GM12878 (cell line): ENCODE measurements around the gene COL15A1. TPM values are rescaled to one million over a fixed set of nuclear protein-coding genes. Genes with fewer than 3 reads are reported as not detected.

ENCODE experiments used
- ATAC-seq: fragments of 200-7000 bp; cut with Tn5 transposase; 3 replicates; pipeline ENCODE4 v1.9.1; 2020; ENCODE audit warnings: mild to moderate bottlenecking, moderate library complexity
- BruUV-seq: library from RNA; stranded (reverse); fragments of 400-500 nt; replicated peaks from 2 replicates; lab custom pipeline; 2021; lab: Mats Ljungman, UMichigan
- CTCF ChIA-PET: fragments of 300-600 bp; sonication (Branson Sonifier 250); formaldehyde crosslinking; extraction: SDS; loops from one replicate; lab custom pipeline; 2021; ENCODE audit warnings: inconsistent platforms; lab: Yijun Ruan, JAX
- POLR2A ChIA-PET: fragments of 350-600 bp; formaldehyde crosslinking; extraction: SDS; loops from one replicate; lab custom pipeline; 2021; ENCODE audit warnings: inconsistent platforms; lab: Charles Lee
- RAD21 ChIA-PET: fragments of 300-600 bp; sonication (Branson Sonifier 250); formaldehyde crosslinking; loops from one replicate; lab custom pipeline; 2023; ENCODE audit warnings: antibody characterized with exemption; ENCODE audit not compliant: unreplicated experiment; lab: Charles Lee
- SMC1A ChIA-PET: fragments of 300-600 bp; sonication (Branson Sonifier 250); formaldehyde crosslinking; loops from one replicate; lab custom pipeline; 2023; ENCODE audit not compliant: unreplicated experiment, uncharacterized antibody; lab: Charles Lee
- DNase-seq: peaks from one replicate; pipeline ENCODE4 v3.0.0-alpha.2; 2011; ENCODE audit warnings: low read depth, low spot score
- FAIRE-seq: peaks from 3 replicates; lab custom pipeline; 2011; peaks lifted over from hg19 to GRCh38; lab: Jason Lieb, UNC
- H2AFZ ChIP-seq: 2 replicates; pipeline ENCODE4 v1.6.0; 2011; ENCODE audit warnings: low read depth, low read length, control low read depth; ENCODE audit not compliant: control insufficient read depth
- H3K27ac ChIP-seq: 2 replicates; pipeline ENCODE4 v1.5.1; 2011; ENCODE audit warnings: control low read depth; ENCODE audit not compliant: control insufficient read depth, insufficient read depth
- H3K27me3 ChIP-seq, 2 experiments: replicated peaks in 1 of 2; 2 replicates each; pipeline versions ENCODE4 v1.6.0 to v1.6.1; 2011; ENCODE audit warnings: low read length in 1 of 2; ENCODE audit not compliant: control insufficient read depth in 2 of 2, insufficient read depth in 2 of 2
- H3K36me3 ChIP-seq, 2 experiments: 2 replicates each; pipeline ENCODE4 v1.5.1; 2011; ENCODE audit warnings: low read length in 1 of 2; ENCODE audit not compliant: control insufficient read depth in 2 of 2, insufficient read depth in 2 of 2
- H3K4me1 ChIP-seq: 2 replicates; pipeline ENCODE4 v1.6.1; 2011; ENCODE audit warnings: mild to moderate bottlenecking, low read length, moderate library complexity, mixed read lengths; ENCODE audit not compliant: control insufficient read depth, insufficient read depth
- H3K4me2 ChIP-seq: 2 replicates; pipeline ENCODE4 v1.6.0; 2011; ENCODE audit warnings: control low read depth; ENCODE audit not compliant: control insufficient read depth, insufficient read depth
- H3K4me3 ChIP-seq: fragments of 200-600 bp; sonication (generic); 2 replicates; pipeline ENCODE4 v1.5.1; 2016
- H3K79me2 ChIP-seq: 2 replicates; pipeline ENCODE4 v1.6.0; 2011; ENCODE audit warnings: low read length; ENCODE audit not compliant: control insufficient read depth, insufficient read depth
- H3K9ac ChIP-seq: 2 replicates; pipeline ENCODE4 v1.8.0; 2011; ENCODE audit warnings: low read length, control low read depth, mixed read lengths; ENCODE audit not compliant: control insufficient read depth, insufficient read depth
- H3K9me3 ChIP-seq: replicated peaks from 3 replicates; pipeline ENCODE4 v1.5.1; 2011; ENCODE audit warnings: mild to moderate bottlenecking, low read length; ENCODE audit not compliant: control insufficient read depth, insufficient read depth
- H4K20me1 ChIP-seq: 2 replicates; pipeline ENCODE4 v1.6.0; 2011; ENCODE audit not compliant: control insufficient read depth, insufficient read depth
- CBFB ChIP-seq: IDR thresholded peaks from 2 replicates; pipeline ENCODE4 v1.6.1; 2016; ENCODE audit warnings: antibody characterized with exemption, low read depth
- EZH2 ChIP-seq: IDR thresholded peaks from 2 replicates; pipeline ENCODE4 v1.6.1; 2012; ENCODE audit warnings: low read depth, mild to moderate bottlenecking, control low read depth, inconsistent platforms, low read length, borderline replicate concordance; ENCODE audit not compliant: control insufficient read depth
- GABPA ChIP-seq: IDR thresholded peaks from 2 replicates; pipeline ENCODE4 v1.6.1; 2014; ENCODE audit warnings: antibody characterized with exemption, low read depth, mild to moderate bottlenecking, inconsistent platforms
- KDM1A ChIP-seq: fragments of 200-600 bp; sonication (generic); IDR thresholded peaks from 2 replicates; pipeline ENCODE4 v1.6.1; 2016; ENCODE audit warnings: borderline replicate concordance
- MEF2A ChIP-seq: IDR thresholded peaks from 2 replicates; pipeline ENCODE4 v1.6.1; 2011; ENCODE audit warnings: low read depth, mild to moderate bottlenecking, low read length, moderate library complexity; ENCODE audit not compliant: insufficient read depth
- RBBP5 ChIP-seq: fragments of 200-600 bp; sonication (generic); conservative IDR thresholded peaks from 2 replicates; pipeline ENCODE4 v1.6.1; 2016
- SP1 ChIP-seq: IDR thresholded peaks from one replicate; pipeline ENCODE4 v1.6.1; 2011; ENCODE audit warnings: low read depth, low read length
- SREBF1 ChIP-seq: IDR thresholded peaks from 2 replicates; pipeline ENCODE4 v1.6.1; 2012; ENCODE audit warnings: mild to moderate bottlenecking, low read length
- TCF7 ChIP-seq: IDR thresholded peaks from 2 replicates; pipeline ENCODE4 v1.6.1; 2014; ENCODE audit warnings: antibody characterized with exemption, borderline replicate concordance
- whole genome bisulfite sequencing: methylation state at CpG from one replicate; pipeline ENCODE4 v1.1.6; 2016; ENCODE audit warnings: low lambda C conversion rate; ENCODE audit not compliant: insufficient replicate concordance, insufficient coverage; ENCODE audit errors: missing lambda C conversion rate; 5-methylcytosine and 5-hydroxymethylcytosine counted together
- in situ Hi-C: fragments of 300-500 bp; cut with MboI; formaldehyde crosslinking; loops from 9 replicates; pipeline ENCODE4 v1.14.3; 2018; ENCODE audit warnings: mixed read lengths
- intact Hi-C: fragments of 100-400 bp; cut with micrococcal nuclease; formaldehyde crosslinking; loops from one replicate; pipeline ENCODE4 v1.14.2; 2022; ENCODE audit not compliant: unreplicated experiment
- polyA plus RNA-seq, 11 experiments: library from polyadenylated mRNA; depleted of rRNA in 4 of 11; unstranded in 6 of 11; stranded (reverse) in 5 of 11; fragments of >200 nt; fragmentation: Nextera tagmentation in 4 of 11; fragmentation: Illumina TruSeq in 1 of 11; extraction: Ambion mirVana in 4 of 11; extraction: Trizol in 1 of 11; gene quantifications; 1 replicate in 1 of 11; 2 replicates in 10 of 11; pipeline versions ENCODE4 v1.2.1 to v1.2.3, GENCODE V29; 2011 to 2016; ENCODE audit warnings: inconsistent platforms in 2 of 11, missing spikeins in 2 of 11, low read depth in 1 of 11
- total RNA-seq, 4 experiments: library from RNA; depleted of rRNA in 3 of 4; stranded (reverse); fragments of >200 nt in 3 of 4; fragmentation: Illumina TruSeq in 1 of 4; extraction: Trizol in 1 of 4; gene quantifications; 2 replicates each; pipeline versions ENCODE4 v1.2.1 to v1.2.3, GENCODE V29; 2013 to 2021

Gene COL15A1
- total and polyA plus RNA-seq, 10 of the 15 experiments (the other 5 are each of a cell fraction or from before 2014, with no cell fraction given), result 0.01 to 0.28 (median 0.06) TPM; not detected in 2

GRCh38 chr9:98944057-98944733 is 488 bp downstream of the COL15A1 start:
- ChIA-PET CTCF (interaction anchor here (0.6 kb wide), 1 partner anchor 239 kb away, joined by 3 read pairs; no protein-coding TSS in a partner anchor), RAD21 (no interaction called here), POLR2A (interaction anchor here (0.5 kb wide), 1 partner anchor 627 kb away, joined by 3 read pairs; no protein-coding TSS in a partner anchor), SMC1A (no interaction called here)
- Histone ChIP-seq H2AFZ (no peak overlapping the region), H3K36me3 (no peaks in the 10 kb centered on the region), H4K20me1 (no peaks in the 10 kb centered on the region), H3K27me3 (peaks cover 5 to 13% of the 10 kb centered on the region in 2 experiments), H3K9ac (no peak overlapping the region), H3K79me2 (no peaks in the 10 kb centered on the region), H3K27ac (no peak overlapping the region), H3K9me3 (no peaks in the 10 kb centered on the region), H3K4me2 (no peak overlapping the region), H3K4me1 (no peaks in the 10 kb centered on the region), H3K4me3 (no peak overlapping the region)
- no TSS peak for BruUV-seq
- in situ Hi-C loops (no loop called here), intact Hi-C loops (no loop called here)
- 7% methylated on average over 46 of the region's 46 CpGs for WGBS
- TF ChIP-seq CBFB, result no peak
- no peak for TF ChIP-seq SP1
- FAIRE-seq, result no peak
- no peak for DNase-seq
- ATAC-seq, result no peak

GRCh38 chr9:98944734-98945074 is 997 bp downstream of the COL15A1 start:
- CTCF ChIA-PET, result no interaction called here

More at GRCh38 chr9:98944734-98945074, 997 bp downstream of the COL15A1 start:
- no peak overlapping the region for H3K4me3 ChIP-seq
- 30% methylated on average over 9 of the region's 9 CpGs for WGBS
- no peak for DNase-seq
- BruUV-seq, result no TSS peak
- H3K27me3 ChIP-seq, result peaks cover 5 to 13% of the 10 kb centered on the region in 2 experiments
- H4K20me1 ChIP-seq, result no peaks in the 10 kb centered on the region
- no peak overlapping the region for H3K4me2 ChIP-seq
- RAD21 ChIA-PET, result no interaction called here
- H3K4me1 ChIP-seq, result no peaks in the 10 kb centered on the region
- no peak overlapping the region for H3K27ac ChIP-seq
- H3K9ac ChIP-seq, result no peak overlapping the region
- FAIRE-seq, result no peak
- SMC1A ChIA-PET, result no interaction called here
- POLR2A ChIA-PET, result interaction anchor here (0.5 kb wide), 1 partner anchor 628 kb away, joined by 3 read pairs; no protein-coding TSS in a partner anchor
- H3K9me3 ChIP-seq, result no peaks in the 10 kb centered on the region
- ATAC-seq, result no peak
- no peaks in the 10 kb centered on the region for H3K36me3 ChIP-seq
- H2AFZ ChIP-seq, result no peak overlapping the region
- in situ Hi-C loops (no loop called here), intact Hi-C loops (no loop called here)
- TF ChIP-seq GABPA, result no peak
- no peak for TF ChIP-seq KDM1A
- TF ChIP-seq EZH2, result no peak
- no peak for TF ChIP-seq SREBF1
- no peak for TF ChIP-seq TCF7
- no peak for TF ChIP-seq RBBP5
- no peak for TF ChIP-seq MEF2A
- no peaks in the 10 kb centered on the region for H3K79me2 ChIP-seq
